Kidney (tissue), 14 donors: ENCODE data around the gene AUTS2. TPM values are rescaled to one million over a fixed set of nuclear protein-coding genes. Genes with fewer than 3 reads are reported as not detected.

Source experiments
- DNase-seq, 5 donors: peaks; one replicate each; pipeline ENCODE4 v3.0.0-alpha.2; 2013 to 2020
- FAIRE-seq: peaks from 2 replicates; lab custom pipeline; 2012; peaks lifted over from hg19 to GRCh38; lab: Jason Lieb, UNC
- H3K27ac ChIP-seq, 2 donors: one replicate each; pipeline ENCODE4 v1.7.0; 2013; ENCODE audit warnings: low read depth in 2 of 2, low read length in 2 of 2, inconsistent platforms in 1 of 2
- H3K27me3 ChIP-seq: one replicate; pipeline ENCODE4 v1.7.1; 2013; ENCODE audit warnings: low read length, inconsistent platforms; ENCODE audit not compliant: control insufficient read depth, insufficient read depth
- H3K36me3 ChIP-seq, 3 donors: one replicate each; pipeline versions ENCODE4 v1.7.0 to v1.7.1; 2013; ENCODE audit warnings: low read length in 3 of 3, control low read depth in 1 of 3, inconsistent platforms in 1 of 3; ENCODE audit not compliant: insufficient read depth in 3 of 3, control insufficient read depth in 2 of 3
- H3K4me1 ChIP-seq, 3 donors: one replicate each; pipeline versions ENCODE4 v1.7.0 to v1.7.1; 2013; ENCODE audit warnings: low read length in 3 of 3, inconsistent platforms in 1 of 3, low read depth in 1 of 3; ENCODE audit not compliant: control insufficient read depth in 2 of 3, insufficient read depth in 2 of 3
- H3K4me3 ChIP-seq, 3 donors: one replicate each; pipeline versions ENCODE4 v1.7.0 to v1.8.1; 2013; ENCODE audit warnings: low read length in 3 of 3, control low read depth in 1 of 3, inconsistent platforms in 1 of 3
- H3K9ac ChIP-seq, 3 donors: one replicate each; pipeline versions ENCODE4 v1.7.0 to v1.7.1; 2013; ENCODE audit warnings: low read length in 3 of 3, control low read depth in 1 of 3, inconsistent platforms in 1 of 3
- H3K9me3 ChIP-seq, 3 donors: one replicate each; pipeline versions ENCODE4 v1.7.0 to v1.7.1; 2013; ENCODE audit warnings: low read length in 3 of 3, control low read depth in 1 of 3, inconsistent platforms in 1 of 3; ENCODE audit not compliant: control insufficient read depth in 2 of 3, insufficient read depth in 1 of 3
- intact Hi-C: fragments of 100-400 bp; cut with DNase I; formaldehyde crosslinking; loops from one replicate; pipeline ENCODE4 v1.11.1; 2022
- polyA plus RNA-seq: library from polyadenylated mRNA; stranded (reverse); fragments of 350-450 nt; fragmentation: Illumina TruSeq; extraction: RNeasy Lipid Tissue Mini Kit (QIAGEN cat#74804); gene quantifications from one replicate; pipeline ENCODE4 v1.2.3, GENCODE V29; 2014; ENCODE audit warnings: low read depth, low replicate concordance; ENCODE audit not compliant: insufficient read depth
- total RNA-seq: library from RNA; stranded (reverse); fragmentation: NEBNext Ultra II Directional; extraction: Animal tissue kit (Norgen Biotek cat#: 25700); gene quantifications from one replicate; pipeline ENCODE4 v1.2.1, GENCODE V29; 2021
- TF ChIP-seq, protein P1 (sequence below): IDR thresholded peaks from 3 replicates; pipeline ENCODE4 v1.5.1; 2012; ENCODE audit warnings: mild to moderate bottlenecking, moderate library complexity, borderline replicate concordance; ENCODE audit not compliant: insufficient read depth; ENCODE audit errors: extremely low read depth
- donor health status: control.
- donor health status: control.
- donor health status: control.
- donor health status: control.
- donor health status: control.
- donor health status: DM: yes; HTN: yes; CAD: no.
- donor health status: Normal renal cell carcinoma (clear cell type).

Gene AUTS2
- total and polyA plus RNA-seq, 2 donors from 2014 or later, result 5.2 to 33.8 TPM

DNA sequence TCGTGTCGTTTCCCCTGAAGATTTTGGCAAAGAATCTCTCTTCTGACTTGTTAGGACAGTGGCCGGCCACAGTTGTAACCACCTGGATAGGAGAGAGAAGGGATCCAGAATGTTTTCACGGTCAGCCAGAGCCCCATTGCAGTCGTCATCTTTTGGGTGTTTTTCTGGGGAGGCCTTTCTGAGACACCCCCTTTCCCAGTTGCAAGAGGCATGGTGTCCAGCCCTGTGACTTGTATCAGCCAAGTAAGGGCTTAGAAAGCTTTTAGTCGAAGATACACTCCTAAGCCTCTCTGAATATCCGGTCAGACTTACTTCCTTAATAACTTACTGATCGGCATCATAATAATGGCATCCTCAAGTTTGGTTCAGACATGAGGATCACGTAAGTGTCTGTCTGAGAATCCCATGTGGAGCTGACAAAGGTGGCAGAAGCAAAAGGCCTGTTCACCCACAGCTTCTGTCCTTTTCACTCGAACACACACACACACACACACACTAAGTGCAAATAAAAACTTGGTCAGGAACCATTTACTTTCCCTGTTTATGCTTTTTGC lies 1098.0 kb downstream of the AUTS2 start:
- intact Hi-C loops, result no loop called here
- Histone ChIP-seq H3K27me3 (no peaks in the 10 kb centered on the region), H3K9me3 (no peaks in the 10 kb centered on the region), H3K4me1 (peaks cover 0 to 5% (median 0%) of the 10 kb centered on the region in 3 donors), H3K9ac (peak overlapping the region; percentile 1 to 60 (median 14)), H3K4me3 (peak overlapping the region; percentile 76 to 87 (median 78)), H3K27ac (no peak overlapping the region), H3K36me3 (peaks cover 0 to 4% (median 2%) of the 10 kb centered on the region in 3 donors)
- FAIRE-seq (no peak), DNase-seq (peak in 1 of 5 donors; percentile 37)
- TF ChIP-seq, protein P1, sequence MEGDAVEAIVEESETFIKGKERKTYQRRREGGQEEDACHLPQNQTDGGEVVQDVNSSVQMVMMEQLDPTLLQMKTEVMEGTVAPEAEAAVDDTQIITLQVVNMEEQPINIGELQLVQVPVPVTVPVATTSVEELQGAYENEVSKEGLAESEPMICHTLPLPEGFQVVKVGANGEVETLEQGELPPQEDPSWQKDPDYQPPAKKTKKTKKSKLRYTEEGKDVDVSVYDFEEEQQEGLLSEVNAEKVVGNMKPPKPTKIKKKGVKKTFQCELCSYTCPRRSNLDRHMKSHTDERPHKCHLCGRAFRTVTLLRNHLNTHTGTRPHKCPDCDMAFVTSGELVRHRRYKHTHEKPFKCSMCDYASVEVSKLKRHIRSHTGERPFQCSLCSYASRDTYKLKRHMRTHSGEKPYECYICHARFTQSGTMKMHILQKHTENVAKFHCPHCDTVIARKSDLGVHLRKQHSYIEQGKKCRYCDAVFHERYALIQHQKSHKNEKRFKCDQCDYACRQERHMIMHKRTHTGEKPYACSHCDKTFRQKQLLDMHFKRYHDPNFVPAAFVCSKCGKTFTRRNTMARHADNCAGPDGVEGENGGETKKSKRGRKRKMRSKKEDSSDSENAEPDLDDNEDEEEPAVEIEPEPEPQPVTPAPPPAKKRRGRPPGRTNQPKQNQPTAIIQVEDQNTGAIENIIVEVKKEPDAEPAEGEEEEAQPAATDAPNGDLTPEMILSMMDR, result no peak

DNA sequence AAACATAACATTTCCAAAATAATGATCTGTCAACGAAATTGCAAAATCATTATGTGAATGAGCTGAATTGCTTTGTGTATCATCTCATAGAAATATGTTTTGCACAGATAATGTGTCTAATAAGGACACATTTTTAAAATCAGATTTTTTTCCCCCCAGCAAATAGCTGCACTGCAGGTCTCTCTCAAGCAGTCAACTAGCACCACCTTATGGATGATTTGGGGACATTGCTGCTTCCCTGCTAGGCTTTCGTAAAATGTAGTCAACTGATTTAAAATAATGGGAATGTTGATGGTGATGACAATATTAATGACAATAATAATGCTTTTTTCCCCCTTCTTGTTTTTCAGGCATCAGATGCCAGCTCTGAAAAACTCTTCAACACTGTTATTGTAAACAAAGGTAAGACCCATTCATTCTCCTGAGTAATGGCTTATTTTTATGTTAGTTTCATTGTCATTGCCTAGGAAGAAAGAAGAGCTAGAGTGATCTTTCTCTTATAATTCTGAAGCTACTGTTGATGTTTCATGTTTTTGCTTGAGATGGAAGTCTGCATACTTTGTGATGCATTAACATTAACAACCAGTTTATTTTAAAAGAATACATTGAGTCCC lies 1100.1 kb downstream of the AUTS2 start:
- H3K27ac ChIP-seq, result no peak overlapping the region
- H3K27me3 ChIP-seq, result no peaks in the 10 kb centered on the region
- DNase-seq (peak in 3 of 5 donors; percentile 45 to 86 (median 76)), FAIRE-seq (peak; percentile 68)
- intact Hi-C loops, result no loop called here
- peaks cover 0 to 2% (median 0%) of the 10 kb centered on the region in 3 donors for H3K4me1 ChIP-seq
- H3K36me3 ChIP-seq, result peaks cover 0 to 4% (median 2%) of the 10 kb centered on the region in 3 donors
- no peak overlapping the region for H3K4me3 ChIP-seq
- no peak overlapping the region for H3K9ac ChIP-seq
- H3K9me3 ChIP-seq, result no peaks in the 10 kb centered on the region
- TF ChIP-seq, protein P1, result peak; percentile 81

DNA sequence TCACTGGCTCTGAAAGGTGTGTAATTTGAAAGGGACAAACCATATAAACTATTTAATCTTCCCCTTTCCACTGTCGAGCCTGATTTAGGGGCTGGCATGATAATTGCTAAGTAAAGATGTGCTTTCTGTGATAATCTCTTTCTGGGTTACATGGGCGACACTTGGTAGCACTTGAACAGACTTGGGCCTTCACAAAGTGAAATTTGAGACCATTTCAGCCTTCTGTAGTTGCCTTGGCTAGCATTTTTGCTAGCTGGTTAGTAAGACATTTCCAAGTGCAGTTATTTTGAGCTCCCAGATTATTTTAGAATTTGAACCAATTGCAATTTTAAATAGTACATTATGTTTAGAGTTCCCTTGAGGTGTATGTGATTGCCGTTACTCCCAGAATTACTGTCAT lies 1101.0 kb downstream of the AUTS2 start:
- Histone ChIP-seq H3K4me1 (peaks cover 0 to 2% (median 0%) of the 10 kb centered on the region in 3 donors), H3K9ac (no peak overlapping the region), H3K9me3 (no peaks in the 10 kb centered on the region), H3K4me3 (no peak overlapping the region), H3K27ac (no peak overlapping the region), H3K36me3 (peaks cover 0 to 4% (median 2%) of the 10 kb centered on the region in 3 donors), H3K27me3 (no peaks in the 10 kb centered on the region)
- TF ChIP-seq, protein P1, result no peak
- DNase-seq (no peak), FAIRE-seq (no peak)
- intact Hi-C loops, result no loop called here
